HCT116 (cell line): ENCODE results near the gene RAB24. TPM values are rescaled to one million over a fixed set of nuclear protein-coding genes. Genes with fewer than 3 reads are reported as not detected.

Source experiments
- ATAC-seq: fragments of 200-7000 bp; cut with Tn5 transposase; 2 replicates; pipeline ENCODE4 v1.9.1; 2020; ENCODE audit warnings: mild to moderate bottlenecking, moderate library complexity
- BruUV-seq: library from RNA; stranded (reverse); fragments of 400-500 nt; replicated peaks from 2 replicates; lab custom pipeline; 2021; lab: Mats Ljungman, UMichigan
- CTCF ChIA-PET: fragments of 300-600 bp; sonication (Branson Sonifier 250); formaldehyde crosslinking; loops from one replicate; lab custom pipeline; 2021; ENCODE audit warnings: antibody characterized with exemption; lab: Charles Lee
- POLR2A ChIA-PET: fragments of 300-600, 350-600 bp; sonication (Branson Sonifier 250); formaldehyde crosslinking; loops from one replicate; lab custom pipeline; 2021; ENCODE audit warnings: antibody characterized with exemption; lab: Charles Lee
- RAD21 ChIA-PET, 2 experiments: fragments of 300-600 bp; sonication (Branson Sonifier 250); formaldehyde crosslinking; loops; one replicate each; lab custom pipeline; 2023; ENCODE audit warnings: low total read pairs in 2 of 2; ENCODE audit not compliant: uncharacterized antibody in 2 of 2, unreplicated experiment in 2 of 2, low non-redundant PET in 1 of 2; lab: Charles Lee
- DNase-seq: peaks from one replicate; pipeline ENCODE4 v3.0.0-alpha.2; 2010; ENCODE audit warnings: low read depth, low spot score
- H2AFZ ChIP-seq: fragments of 200-600 bp; shearing (Covaris generic), sonication (generic); 2 replicates; pipeline ENCODE4 v1.6.1; 2017; ENCODE audit warnings: low read depth, mixed run types, mixed read lengths, antibody characterized with exemption, low read length; ENCODE audit not compliant: poor library complexity, severe bottlenecking
- H3K27ac ChIP-seq: 2 replicates; pipeline ENCODE4 v1.5.1; 2012; ENCODE audit warnings: low read depth, low read length
- H3K27me3 ChIP-seq: fragments of 200-600 bp; sonication (generic); 2 replicates; pipeline ENCODE4 v1.6.1; 2016; ENCODE audit warnings: mixed run types, low read length, mixed read lengths; ENCODE audit not compliant: insufficient read depth
- H3K36me3 ChIP-seq, 2 experiments: fragments of 200-500 bp in 1 of 2; fragments of 200-600 bp in 1 of 2; sonication (Bioruptor generic) in 1 of 2; sonication (generic) in 1 of 2; 2 replicates each; pipeline versions ENCODE4 v1.5.1 to v1.6.1; 2014 to 2016; ENCODE audit warnings: low read length in 2 of 2, inconsistent platforms in 1 of 2, mixed read lengths in 1 of 2, mixed run types in 1 of 2; ENCODE audit not compliant: insufficient read depth in 2 of 2, control insufficient read depth in 1 of 2
- H3K4me1 ChIP-seq, 2 experiments: fragments of 200-600 bp in 1 of 2; sonication (generic) in 1 of 2; 2 replicates each; pipeline versions ENCODE4 v1.5.1 to v1.6.1; 2012 to 2017; ENCODE audit warnings: low read length in 2 of 2, inconsistent platforms in 1 of 2, mild to moderate bottlenecking in 1 of 2, mixed read lengths in 1 of 2, mixed run types in 1 of 2, moderate library complexity in 1 of 2; ENCODE audit not compliant: insufficient read depth in 2 of 2, control insufficient read depth in 1 of 2
- H3K4me2 ChIP-seq: fragments of 200-600 bp; sonication (generic); 2 replicates; pipeline ENCODE4 v1.6.1; 2017; ENCODE audit warnings: mixed run types, low read length, mixed read lengths
- H3K4me3 ChIP-seq, 2 experiments: fragments of 200-600 bp in 1 of 2; sonication (generic) in 1 of 2; replicated peaks in 1 of 2; 2 replicates each; pipeline ENCODE4 v1.5.1; 2011 to 2016; ENCODE audit warnings: low read length in 2 of 2, control low read depth in 1 of 2, low read depth in 1 of 2, mild to moderate bottlenecking in 1 of 2, mixed read lengths in 1 of 2, mixed run types in 1 of 2
- H3K79me2 ChIP-seq: fragments of 200-600 bp; sonication (generic); 2 replicates; pipeline ENCODE4 v1.6.1; 2017; ENCODE audit warnings: mild to moderate bottlenecking, mixed run types, low read length, moderate library complexity, mixed read lengths; ENCODE audit not compliant: insufficient read depth
- H3K9ac ChIP-seq: fragments of 200-600 bp; sonication (generic); 2 replicates; pipeline ENCODE4 v1.6.1; 2016; ENCODE audit warnings: low read length, mixed read lengths
- H3K9me2 ChIP-seq: fragments of 200-600 bp; sonication (generic), shearing (Covaris generic); 2 replicates; pipeline ENCODE4 v1.6.1; 2017; ENCODE audit warnings: mixed run types, mild to moderate bottlenecking, moderate library complexity; ENCODE audit not compliant: insufficient read depth
- H3K9me3 ChIP-seq, 2 experiments: fragments of 200-500 bp in 1 of 2; fragments of 200-600 bp in 1 of 2; sonication (Bioruptor generic) in 1 of 2; sonication (generic) in 1 of 2; 2 replicates each; pipeline ENCODE4 v1.6.1; 2014 to 2017; ENCODE audit warnings: low read length in 2 of 2, mixed read lengths in 2 of 2, inconsistent platforms in 1 of 2, low read depth in 1 of 2, mild to moderate bottlenecking in 1 of 2, mixed run types in 1 of 2, moderate library complexity in 1 of 2; ENCODE audit not compliant: control insufficient read depth in 1 of 2, insufficient read depth in 1 of 2
- H4K20me1 ChIP-seq: fragments of 200-600 bp; sonication (generic), shearing (Covaris generic); 2 replicates; pipeline ENCODE4 v1.6.1; 2017; ENCODE audit warnings: mixed run types, mild to moderate bottlenecking, moderate library complexity; ENCODE audit not compliant: insufficient read depth
- ATF3 ChIP-seq: IDR thresholded peaks from 2 replicates; pipeline ENCODE4 v1.6.1; 2012
- CBX3 ChIP-seq: IDR thresholded peaks from 2 replicates; pipeline ENCODE4 v1.6.1; 2012; ENCODE audit warnings: low read depth
- CTCF ChIP-seq, 3 experiments: fragments of 200-600 bp in 1 of 3; sonication (generic) in 1 of 3; IDR thresholded peaks in 2 of 3; conservative IDR thresholded peaks in 1 of 3; 2 replicates each; pipeline ENCODE4 v1.5.1; 2012 to 2017; ENCODE audit warnings: low read depth in 2 of 3, low read length in 2 of 3, antibody characterized with exemption in 1 of 3, borderline replicate concordance in 1 of 3, control low read depth in 1 of 3, mild to moderate bottlenecking in 1 of 3, mixed read lengths in 1 of 3, mixed run types in 1 of 3, moderate library complexity in 1 of 3; ENCODE audit not compliant: insufficient read depth in 1 of 3
- EGR1 ChIP-seq: IDR thresholded peaks from 2 replicates; pipeline ENCODE4 v1.6.1; 2012; ENCODE audit warnings: low read depth
- EZH2 ChIP-seq: fragments of 200-600 bp; sonication (generic); IDR thresholded peaks from 2 replicates; pipeline ENCODE4 v1.6.1; 2017; ENCODE audit warnings: antibody characterized with exemption, mixed run types
- EZH2phosphoT487 ChIP-seq: fragments of 200-600 bp; IDR thresholded peaks from 2 replicates; pipeline ENCODE4 v1.6.1; 2018; ENCODE audit warnings: antibody characterized with exemption, borderline replicate concordance
- FOSL1 ChIP-seq: IDR thresholded peaks from 2 replicates; pipeline ENCODE4 v1.6.1; 2012; ENCODE audit warnings: low read depth
- POLR2AphosphoS5 ChIP-seq: IDR thresholded peaks from 2 replicates; pipeline ENCODE4 v1.6.1; 2011; ENCODE audit warnings: mild to moderate bottlenecking, low read depth, low read length, moderate library complexity
- RAD21 ChIP-seq: IDR thresholded peaks from 2 replicates; pipeline ENCODE4 v1.6.1; 2012; ENCODE audit warnings: low read depth, mild to moderate bottlenecking
- SP1 ChIP-seq: IDR thresholded peaks from 2 replicates; pipeline ENCODE4 v1.6.1; 2012; ENCODE audit warnings: low read depth
- YY1 ChIP-seq: IDR thresholded peaks from 2 replicates; pipeline ENCODE4 v1.6.1; 2011; ENCODE audit warnings: low read length, low read depth, moderate library complexity, mild to moderate bottlenecking; ENCODE audit not compliant: insufficient replicate concordance; ENCODE audit errors: extremely low read depth
- ZFX ChIP-seq: fragments of 450-650 bp; IDR thresholded peaks from 2 replicates; pipeline ENCODE4 v1.6.1; 2017
- intact Hi-C: fragments of 100-400 bp; cut with micrococcal nuclease; formaldehyde crosslinking; loops from 2 replicates; pipeline ENCODE4 v1.10.0; 2022
- total RNA-seq: library from RNA; stranded (reverse); gene quantifications from one replicate; pipeline ENCODE4 v1.2.1, GENCODE V29; 2021; ENCODE audit not compliant: unreplicated experiment
- TF ChIP-seq, protein P1 (sequence below): IDR thresholded peaks from 2 replicates; pipeline ENCODE4 v1.6.1; 2012

Gene RAB24
- total RNA-seq, 1 experiment from 2014 or later = 13.5 TPM

- no peak overlapping the region for H3K9ac ChIP-seq
- TF ChIP-seq ATF3 (no peak), SP1 (no peak), ZFX (no peak), EZH2 (no peak), YY1 (no peak), CBX3 (no peak), RAD21 (no peak), EGR1 (no peak), FOSL1 (no peak), CTCF (IDR thresholded peaks at IDR 0.05 in 2 of 3, conservative IDR thresholded peaks at IDR 0.05 in 1 of 3; ENCODE audit: borderline replicate concordance in 1 of 3, insufficient read depth in 1 of 3, low read depth in 2 of 3, low read length in 2 of 3) (no peak), EZH2phosphoT487 (no peak), POLR2AphosphoS5 (no peak)
- TF ChIP-seq, protein P1, sequence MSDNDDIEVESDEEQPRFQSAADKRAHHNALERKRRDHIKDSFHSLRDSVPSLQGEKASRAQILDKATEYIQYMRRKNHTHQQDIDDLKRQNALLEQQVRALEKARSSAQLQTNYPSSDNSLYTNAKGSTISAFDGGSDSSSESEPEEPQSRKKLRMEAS = no peak
- TF ChIP-seq, all 23 proteins: peak for 0
- Histone ChIP-seq H3K9me2 (no peaks in the 10 kb centered on the region), H3K79me2 (peaks cover 91% of the 10 kb centered on the region), H3K4me3 (no peak overlapping the region), H3K4me1 (peaks cover 10% of the 10 kb centered on the region in 2 experiments), H3K27me3 (no peaks in the 10 kb centered on the region), H3K36me3 (peaks cover 8 to 11% of the 10 kb centered on the region in 2 experiments; a peak in 3 of 4 replicates), H3K9me3 (no peaks in the 10 kb centered on the region), H4K20me1 (peaks cover 3% of the 10 kb centered on the region; the same call in 1 of the 2 replicates), H2AFZ (no peak overlapping the region), H3K27ac (no peak overlapping the region), H3K4me2 (no peak overlapping the region)
- DNase-seq (no peak), ATAC-seq (no peak)
- ChIA-PET CTCF (interaction anchor here (0.9 to 1.9 kb wide), 2 partner anchors 24 to 37 kb away, joined by 3 to 6 read pairs; no protein-coding TSS in a partner anchor), POLR2A (no interaction called here), RAD21 (no interaction called here)
- no TSS peak for BruUV-seq
- intact Hi-C loops = no loop called here
These were observed 43.3 kb upstream of the RAB24 start for GRCh38 chr5:177346820-177347219.
